NCI-H128 (cell line): ENCODE measurements around the gene TNPO2.
"Not testable (repeated sequence)": the region's sequence is repeated elsewhere in the genome, so short reads cannot be mapped to it uniquely, and the experiment has no call there.

Source experiments
- DNase-seq: peaks from one replicate; lab custom pipeline; 2025; ENCODE audit not compliant: unreplicated experiment; lab: John Stamatoyannopoulos, UW

Gene TNPO2

GRCh38 chr19:12706332-12706718, 17.4 kb downstream of the TNPO2 start:
- DNase-seq: no peak

DNA sequence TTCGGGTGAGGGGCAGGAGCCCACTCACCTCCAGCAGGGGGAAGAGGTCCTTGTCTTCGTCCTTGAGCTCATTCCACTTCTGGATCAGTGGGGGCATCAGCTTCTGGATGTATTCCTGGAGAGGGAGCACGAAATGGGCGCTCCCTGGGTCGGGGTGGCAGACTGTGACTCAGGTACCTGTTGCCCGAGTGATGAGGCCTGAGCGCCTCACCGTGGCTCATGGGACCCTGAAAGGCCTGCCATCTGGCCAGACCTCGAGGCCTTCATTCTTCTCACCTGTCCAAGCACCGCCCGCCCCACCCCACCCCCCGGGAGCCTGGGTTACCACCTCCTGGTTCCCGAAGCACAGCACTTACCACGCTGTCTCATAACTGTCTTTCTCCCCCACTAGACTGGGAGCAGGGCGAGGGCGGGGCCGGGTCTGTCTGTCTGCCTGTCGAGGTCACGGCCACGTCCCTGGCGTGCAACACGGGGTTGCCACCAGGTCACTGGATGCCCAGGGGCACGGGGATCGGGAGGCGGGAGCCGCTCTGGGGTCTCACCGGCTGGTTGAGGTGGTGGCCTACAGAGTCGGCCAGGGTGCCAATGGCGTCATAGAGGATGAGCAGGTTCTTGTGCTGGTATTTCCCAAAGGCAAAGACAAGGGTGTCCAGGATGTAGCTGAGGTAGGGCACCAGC, 17.9 kb downstream of the TNPO2 start:
- DNase-seq: no peak

- DNase-seq: no peak
These were observed 18.6 kb downstream of the TNPO2 start for GRCh38 chr19:12705169-12705568.

DNA sequence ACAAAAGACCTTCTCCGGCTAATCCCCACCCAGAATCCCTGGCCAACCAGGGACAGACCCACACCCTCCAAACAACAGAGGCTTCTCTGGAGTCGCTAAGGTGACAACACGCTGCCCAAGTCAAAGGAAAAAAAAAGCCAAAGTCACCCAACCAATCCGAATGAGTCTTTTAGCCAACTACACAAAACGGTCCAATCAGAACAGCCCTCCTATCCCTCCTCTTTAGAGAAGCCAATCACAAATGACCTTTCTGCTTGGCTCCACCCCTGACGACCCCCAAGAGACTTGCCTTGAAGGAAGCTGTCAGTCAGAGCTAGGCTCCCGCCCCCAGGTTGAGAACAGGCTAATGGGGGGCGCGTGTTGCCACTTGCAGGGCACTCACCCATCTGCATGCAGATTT, 20.7 kb downstream of the TNPO2 start:
- peak; percentile 39 for DNase-seq

- no peak for DNase-seq
These were observed 22.0 kb downstream of the TNPO2 start for GRCh38 chr19:12701596-12702282.

- no peak for DNase-seq
These were observed 25.6 kb downstream of the TNPO2 start for GRCh38 chr19:12698138-12698537.

GRCh38 chr19:12697425-12697824, 26.3 kb downstream of the TNPO2 start:
- DNase-seq: not testable (repeated sequence)

DNA sequence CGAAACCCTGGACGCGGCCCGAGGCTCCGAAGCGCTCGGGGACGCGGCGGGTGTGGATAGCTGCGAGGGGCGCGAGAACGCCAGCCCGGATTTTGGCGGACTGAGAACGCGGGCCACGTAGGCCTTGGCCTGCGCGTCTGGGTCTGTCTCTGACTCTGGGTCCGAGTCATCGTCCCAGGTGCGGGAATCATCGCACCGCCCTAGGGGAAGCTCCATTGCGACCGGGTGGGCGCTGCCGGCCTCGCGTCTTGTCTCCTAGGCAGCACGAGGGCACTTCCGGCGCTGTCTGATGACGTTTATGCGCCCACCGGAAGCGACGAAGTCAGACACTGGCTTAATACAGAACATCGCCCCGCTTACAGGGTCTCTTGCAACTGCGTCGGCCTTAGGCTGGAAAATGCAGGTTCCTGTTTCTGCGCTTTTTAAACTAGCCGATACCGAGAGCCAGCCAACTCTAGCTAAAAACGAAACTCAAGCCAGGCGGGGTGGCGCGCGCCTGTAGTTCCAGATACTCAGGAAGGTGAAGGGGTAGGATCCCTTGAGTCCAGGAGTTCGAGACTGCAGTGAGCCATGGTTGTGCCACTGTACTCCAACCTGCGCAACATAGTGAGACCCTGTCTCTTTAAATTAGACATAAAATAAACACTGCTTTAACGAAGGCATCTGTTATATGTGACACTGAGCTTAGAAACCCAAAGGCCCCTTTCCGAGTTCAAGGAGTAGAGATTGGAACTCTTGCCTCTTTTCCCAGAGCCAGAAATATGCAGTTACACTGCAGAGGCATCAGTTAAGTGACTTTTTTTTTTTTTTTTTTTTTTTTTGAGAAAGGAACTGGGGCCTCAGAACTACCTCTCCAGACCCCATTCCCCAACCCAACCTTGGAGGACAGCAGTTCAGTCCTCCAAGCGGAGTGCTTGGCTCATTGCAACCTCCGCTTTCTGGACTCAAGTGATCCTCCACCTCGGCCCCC, 27.1 kb downstream of the TNPO2 start, which contains the start of gene FBXW9:
TSS of gene FBXW9 (minus strand) at position 266 of the 970 bp plus-strand sequence. CDS start at position 216, 50 bp downstream.
- peak; percentile 83 for DNase-seq

DNA sequence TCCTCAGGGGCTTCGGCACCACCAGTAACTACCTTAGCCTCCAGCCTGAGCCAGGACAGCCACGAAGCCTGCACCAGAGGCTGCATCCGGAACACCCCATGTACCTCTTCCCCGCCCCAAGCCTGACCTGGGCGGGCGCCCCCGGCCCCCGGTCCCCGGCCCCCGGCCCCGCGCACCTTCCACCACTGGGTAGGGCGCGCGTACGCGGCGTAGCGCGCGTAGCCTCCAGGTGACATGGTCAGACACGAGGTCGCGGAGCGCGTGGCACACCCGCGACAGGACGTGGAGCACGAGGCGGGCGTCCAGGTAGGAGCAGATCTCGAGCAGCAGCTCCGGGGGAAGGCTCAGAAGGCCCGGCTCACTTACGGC, 27.8 kb downstream of the TNPO2 start:
- DNase-seq: no peak

DNA sequence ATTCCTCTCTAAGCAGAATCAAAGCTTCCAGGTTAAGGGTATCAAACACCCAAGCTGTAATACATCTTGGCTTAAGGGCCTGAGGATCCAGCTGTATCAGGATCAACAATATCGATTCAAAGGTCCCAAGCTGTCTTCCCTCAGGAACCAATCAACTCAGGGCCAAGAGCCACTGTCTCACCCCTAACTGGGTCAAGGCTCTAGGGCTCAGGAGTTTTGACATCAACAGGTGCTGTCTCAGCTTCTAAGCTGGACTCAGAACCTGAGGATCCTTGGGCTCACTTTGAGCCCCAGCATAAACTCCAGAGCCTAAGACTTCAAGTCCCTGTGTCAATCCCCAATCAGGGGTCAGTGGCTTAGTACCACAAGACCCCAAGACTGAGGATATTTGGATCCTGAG, 28.2 kb downstream of the TNPO2 start:
- no peak for DNase-seq

- DNase-seq: no peak
These were observed 28.6 kb downstream of the TNPO2 start for GRCh38 chr19:12695096-12695495.

- no peak for DNase-seq
These were observed 29.1 kb downstream of the TNPO2 start for GRCh38 chr19:12694641-12695040.

GRCh38 chr19:12692960-12693359, 30.8 kb downstream of the TNPO2 start:
- no peak for DNase-seq

- DNase-seq: no peak
These were observed 34.0 kb downstream of the TNPO2 start for GRCh38 chr19:12689581-12690216.

DNA sequence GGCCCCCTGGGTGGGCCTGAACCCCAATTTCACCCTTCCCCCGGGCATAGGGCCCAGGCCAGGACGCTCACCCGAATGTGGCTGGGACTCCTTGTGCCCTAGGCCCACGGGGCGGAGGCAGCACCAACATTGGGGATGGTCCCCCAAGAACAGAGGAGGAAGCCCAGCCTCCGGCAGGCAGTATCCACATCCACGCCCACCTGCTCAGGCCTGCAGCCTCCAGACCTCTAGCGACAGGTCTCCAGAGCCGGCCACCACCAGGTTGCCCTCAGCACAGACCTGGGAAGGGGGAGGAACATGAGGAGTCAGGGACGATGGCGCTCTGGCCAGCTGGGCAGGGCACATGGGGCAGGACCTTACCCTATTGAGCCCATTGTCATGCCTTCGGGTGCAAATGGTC, 34.7 kb downstream of the TNPO2 start:
- no peak for DNase-seq

DNA sequence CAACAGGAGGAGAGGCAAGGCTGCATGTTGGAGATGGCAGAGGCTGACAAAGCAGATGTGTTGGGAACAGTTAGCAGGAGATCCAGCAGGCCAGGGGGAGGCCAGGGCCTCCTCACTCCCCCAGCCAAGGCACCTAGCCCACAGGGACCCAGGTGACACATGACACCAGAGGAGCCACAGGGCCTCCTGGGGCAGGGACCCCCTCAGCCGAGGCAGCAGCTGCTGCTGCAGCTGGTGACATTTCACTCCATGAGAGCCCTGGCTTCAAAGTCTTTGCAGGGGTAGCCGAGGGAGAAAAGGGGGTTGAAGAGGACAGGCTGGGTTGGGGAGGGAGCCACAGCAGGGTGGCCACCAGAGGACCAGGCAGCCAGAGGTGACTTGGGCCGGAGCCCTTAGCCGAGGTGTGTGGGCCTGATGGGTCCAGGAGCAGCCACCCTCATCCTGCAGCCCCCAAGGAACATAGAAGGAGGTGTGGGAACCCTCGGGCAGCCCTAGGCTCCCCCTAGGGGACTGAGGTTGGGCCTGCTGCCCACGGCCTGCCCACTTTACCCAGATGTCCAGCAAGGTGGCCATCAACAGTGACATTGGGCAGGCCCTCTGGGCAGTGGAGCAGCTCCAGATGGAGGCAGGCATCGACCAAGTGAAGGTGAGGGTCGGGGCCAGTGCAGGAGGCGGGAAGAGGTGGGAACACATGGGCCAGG, 36.1 kb downstream of the TNPO2 start, which contains the start of gene GNG14:
TSS of gene GNG14 (plus strand) at position 503 of the 701 bp plus-strand sequence. CDS start at position 554, 51 bp downstream.
- DNase-seq: no peak

DNA sequence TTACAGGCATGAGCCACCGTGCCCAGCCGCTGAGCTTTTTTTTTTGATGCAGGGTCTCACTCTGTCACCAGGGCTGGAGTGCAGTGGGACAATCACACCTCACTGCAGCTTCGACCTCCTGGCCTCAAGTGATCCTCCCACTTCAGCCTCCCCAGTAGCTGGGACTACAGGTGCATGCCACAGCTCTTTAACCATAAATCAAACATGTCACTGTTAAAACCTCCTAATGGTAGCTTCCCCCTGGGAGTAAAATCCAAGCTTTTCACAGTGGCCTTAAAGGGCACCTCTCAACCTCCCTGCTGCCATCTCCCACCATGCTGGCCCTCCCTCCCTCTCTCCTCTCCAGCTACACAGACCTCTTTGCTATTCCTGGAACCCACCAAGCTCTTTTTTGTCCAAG, 37.9 kb downstream of the TNPO2 start:
- DNase-seq: no peak

GRCh38 chr19:12681074-12681987, 42.4 kb downstream of the TNPO2 start, which contains the start of gene DHPS:
Gene DHPS (minus strand): TSS chr19:12681880. CDS start chr19:12681766, 114 bp downstream.
- peak; percentile 91 for DNase-seq

GRCh38 chr19:12680034-12680433, 43.7 kb downstream of the TNPO2 start:
- DNase-seq: no peak
